GM13977 (cell line): Measurements from ENCODE around the gene HPS1.

Source experiments
- DNase-seq: peaks from one replicate; pipeline ENCODE4 v3.0.0; 2012; ENCODE audit warnings: low spot score
- CTCF ChIP-seq: IDR thresholded peaks from 2 replicates; pipeline ENCODE4 v1.5.1; 2012; ENCODE audit warnings: mild to moderate bottlenecking, control low read depth; ENCODE audit not compliant: insufficient read depth; ENCODE audit errors: extremely low read depth, missing control alignments
- in situ Hi-C: fragments of 300-500 bp; cut with MboI; formaldehyde crosslinking; loops from one replicate; pipeline ENCODE4 v1.12.0; 2022; ENCODE audit warnings: low sequenced_read_pairs, low pct_unique_long_range_greater_than_20kb, mixed read lengths, inconsistent platforms; ENCODE audit not compliant: unreplicated experiment

The HPS1 gene

GRCh38 chr10:98402931-98403718 lies 43.6 kb downstream of the HPS1 start:
- in situ Hi-C loops = no loop called here
- no peak for TF ChIP-seq CTCF
- no peak for DNase-seq

- TF ChIP-seq CTCF = no peak
- in situ Hi-C loops = no loop called here
Measured at GRCh38 chr10:98402478-98402877, 44.3 kb downstream of the HPS1 start.

GRCh38 chr10:98400482-98400881 lies 46.3 kb downstream of the HPS1 start:
- no peak for DNase-seq
- in situ Hi-C loops = no loop called here
- no peak for TF ChIP-seq CTCF

More at GRCh38 chr10:98402478-98402877, 44.3 kb downstream of the HPS1 start:
- no peak for DNase-seq

GRCh38 chr10:98399784-98400183 lies 47.0 kb downstream of the HPS1 start:
- in situ Hi-C loops = no loop called here
- no peak for TF ChIP-seq CTCF
- no peak for DNase-seq

- no peak for DNase-seq
- in situ Hi-C loops = no loop called here
- TF ChIP-seq CTCF = no peak
Measured at GRCh38 chr10:98397089-98397600, 49.6 kb downstream of the HPS1 start.

GRCh38 chr10:98396096-98397063 lies 50.4 kb downstream of the HPS1 start:
- TF ChIP-seq CTCF = no peak
- in situ Hi-C loops = no loop called here
- DNase-seq = no peak
